ENCODE results near the gene NAPSA.

DNA sequence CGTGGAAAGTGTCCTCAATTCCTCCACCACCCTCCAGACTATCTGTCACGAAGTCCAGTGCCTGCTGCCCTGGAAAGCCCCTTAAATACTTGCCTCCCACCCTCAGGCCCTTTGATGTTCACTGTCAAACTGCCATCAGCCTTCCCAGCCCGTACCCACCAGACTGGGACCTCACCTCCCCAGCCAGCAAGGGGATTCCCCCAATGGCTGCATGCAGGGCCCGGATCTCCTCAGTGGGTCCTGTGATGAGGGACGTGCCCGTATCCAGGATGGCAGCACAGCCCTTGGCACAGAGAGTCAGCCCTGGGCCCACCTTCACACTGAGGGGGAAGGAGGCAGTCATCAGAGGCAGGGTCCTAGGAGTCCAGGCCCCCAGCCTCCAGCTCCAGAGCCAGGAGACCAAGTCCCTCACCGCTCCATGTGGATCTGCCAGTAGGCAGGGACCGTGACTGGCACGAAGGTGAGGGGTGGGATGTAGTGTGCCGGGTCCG is 6.1 kb downstream of the NAPSA start:
- TF ChIP-seq GATA3 (IDR thresholded peaks at IDR 0.05; ENCODE audit: low read depth, low read length) (no peak), GATA2 (IDR thresholded peaks at IDR 0.05; ENCODE audit: low read depth, low read length) (no peak)
